Mucosa of descending colon (tissue), 3 donors: ENCODE results near the gene ANKH. TPM values are rescaled to one million over a fixed set of nuclear protein-coding genes. Genes with fewer than 3 reads are reported as not detected.

ENCODE experiments used
- ATAC-seq: fragments of 200-7000 bp; cut with Tn5 transposase; one replicate; pipeline ENCODE4 v1.9.1; 2020; ENCODE audit warnings: mild to moderate bottlenecking, moderate library complexity
- DNase-seq, 3 donors: peaks; one replicate each; pipeline ENCODE4 v3.0.0-alpha.2; 2020
- H3K36me3 ChIP-seq: fragments of 200-600 bp; one replicate; pipeline ENCODE4 v1.8.0; 2021; ENCODE audit warnings: low read depth, mild to moderate bottlenecking
- H3K4me1 ChIP-seq: fragments of 200-600 bp; one replicate; pipeline ENCODE4 v1.8.0; 2021; ENCODE audit warnings: low read depth, mild to moderate bottlenecking
- H3K4me3 ChIP-seq: fragments of 200-600 bp; one replicate; pipeline ENCODE4 v1.8.0; 2021; ENCODE audit warnings: mild to moderate bottlenecking
- H3K9me3 ChIP-seq: fragments of 200-600 bp; one replicate; pipeline ENCODE4 v1.8.0; 2021; ENCODE audit warnings: mild to moderate bottlenecking
- CTCF ChIP-seq: fragments of 200-600 bp; IDR thresholded peaks from one replicate; pipeline ENCODE4 v1.8.0; 2022; ENCODE audit warnings: antibody characterized with exemption, mild to moderate bottlenecking
- intact Hi-C, 2 donors: fragments of 100-400 bp; cut with DNase I in 1 of 2; cut with micrococcal nuclease in 1 of 2; formaldehyde crosslinking; loops; one replicate each; pipeline versions ENCODE4 v1.11.0 to v1.11.1; 2022; cut with DNase I, micrococcal nuclease
- total RNA-seq, 3 donors: library from RNA; stranded (reverse); fragmentation: NEBNext Ultra II Directional in 2 of 3; extraction: Animal tissue kit (Norgen Biotek cat#: 25700) in 2 of 3; gene quantifications; one replicate each; pipeline versions ENCODE4 v1.2.1 to v1.2.4, GENCODE V29; 2021 to 2023
- donor health status: DM: no; HTN: no; CAD: no; lungs with moderate emphysema.
- donor health status: DM: no; HTN: no; CAD: no.
- donor health status: DM: no; HTN: yes; CAD: no.

The ANKH gene
- total RNA-seq, 3 donors from 2014 or later: 85.4 to 177 (median 105) TPM

GRCh38 chr5:14667290-14667689, 204.3 kb downstream of the ANKH start:
- TF ChIP-seq CTCF: no peak
- DNase-seq: no peak
- H3K36me3 ChIP-seq: no peaks in the 10 kb centered on the region
- H3K9me3 ChIP-seq: no peaks in the 10 kb centered on the region
- H3K4me1 ChIP-seq: peaks cover 43% of the 10 kb centered on the region
- no peak for ATAC-seq
- intact Hi-C loops: no loop called here
- no peak overlapping the region for H3K4me3 ChIP-seq

- Histone ChIP-seq H3K4me3 (no peak overlapping the region), H3K9me3 (no peaks in the 10 kb centered on the region), H3K4me1 (peaks cover 43% of the 10 kb centered on the region), H3K36me3 (no peaks in the 10 kb centered on the region)
- ATAC-seq: no peak
- intact Hi-C loops: no loop called here
- DNase-seq: no peak
- TF ChIP-seq CTCF: no peak
These were observed 205.2 kb downstream of the ANKH start for GRCh38 chr5:14666357-14666756.

GRCh38 chr5:14665949-14666348, 205.6 kb downstream of the ANKH start:
- no peak for TF ChIP-seq CTCF
- ATAC-seq: peak; percentile 17
- peak; percentile 41 to 63 (median 47) for DNase-seq

GRCh38 chr5:14665101-14665822, 206.3 kb downstream of the ANKH start:
- Histone ChIP-seq H3K4me3 (peak overlapping the region; percentile 61), H3K9me3 (no peaks in the 10 kb centered on the region), H3K4me1 (peaks cover 39% of the 10 kb centered on the region), H3K36me3 (no peaks in the 10 kb centered on the region)
- intact Hi-C loops: no loop called here
- DNase-seq (peak; percentile 67 to 83 (median 73)), ATAC-seq (peak; percentile 46)
- TF ChIP-seq CTCF: no peak

More at GRCh38 chr5:14665949-14666348, 205.6 kb downstream of the ANKH start:
- Histone ChIP-seq H3K4me1 (peaks cover 43% of the 10 kb centered on the region), H3K9me3 (no peaks in the 10 kb centered on the region), H3K36me3 (no peaks in the 10 kb centered on the region), H3K4me3 (no peak overlapping the region)
- intact Hi-C loops: no loop called here

- intact Hi-C loops: no loop called here
- Histone ChIP-seq H3K36me3 (no peaks in the 10 kb centered on the region), H3K9me3 (no peaks in the 10 kb centered on the region), H3K4me3 (peak within 1 kb of the TSS; percentile 61), H3K4me1 (peaks cover 31% of the 10 kb centered on the region)
- peak; percentile 89 to 95 (median 94) for DNase-seq
- peak; percentile 11 for TF ChIP-seq CTCF
- peak; percentile 94 for ATAC-seq
These were observed 207.1 kb downstream of the ANKH start, which contains the start of gene OTULIN for GRCh38 chr5:14664270-14665100. Gene OTULIN (plus strand): TSS chr5:14664718. CDS start chr5:14664826, 108 bp downstream.
